GM21576 (cell line): ENCODE results near the gene NDUFA13.

Experiments used
- ATAC-seq: cut with Tn5 transposase; IDR thresholded peaks from one replicate; pipeline ENCODE4 v1.9.1; 2021; ENCODE audit warnings: mild to moderate bottlenecking, moderate library complexity; ENCODE audit not compliant: unreplicated experiment

NDUFA13 gene

GRCh38 chr19:19544954-19545591 is 29.0 kb downstream of the NDUFA13 start:
- no peak for ATAC-seq

- ATAC-seq: no peak
These were observed 29.7 kb downstream of the NDUFA13 start for GRCh38 chr19:19545707-19546106.

GRCh38 chr19:19546751-19547162 is 30.7 kb downstream of the NDUFA13 start:
- ATAC-seq: no peak

- no peak for ATAC-seq
These were observed 31.8 kb downstream of the NDUFA13 start for GRCh38 chr19:19547674-19548336.

GRCh38 chr19:19548915-19549759 is 33.1 kb downstream of the NDUFA13 start:
- no peak for ATAC-seq

- no peak for ATAC-seq
These were observed 33.9 kb downstream of the NDUFA13 start for GRCh38 chr19:19549804-19550464.

- no peak for ATAC-seq
These were observed 34.5 kb downstream of the NDUFA13 start for GRCh38 chr19:19550485-19550929.

- no peak for ATAC-seq
These were observed 35.2 kb downstream of the NDUFA13 start for GRCh38 chr19:19550972-19551852.

- no peak for ATAC-seq
These were observed 35.8 kb downstream of the NDUFA13 start for GRCh38 chr19:19551853-19552192.

GRCh38 chr19:19552798-19553197 is 36.8 kb downstream of the NDUFA13 start:
- ATAC-seq: no peak

GRCh38 chr19:19553670-19554069 is 37.6 kb downstream of the NDUFA13 start:
- no peak for ATAC-seq

- ATAC-seq: no peak
These were observed 38.3 kb downstream of the NDUFA13 start for GRCh38 chr19:19554074-19555023.

GRCh38 chr19:19558055-19558454 is 42.0 kb downstream of the NDUFA13 start:
- ATAC-seq: no peak

GRCh38 chr19:19558636-19559035 is 42.6 kb downstream of the NDUFA13 start:
- ATAC-seq: no peak

GRCh38 chr19:19559931-19560330 is 43.9 kb downstream of the NDUFA13 start:
- ATAC-seq: no peak

GRCh38 chr19:19561946-19562664 is 46.1 kb downstream of the NDUFA13 start:
- no peak for ATAC-seq

- no peak for ATAC-seq
These were observed 46.8 kb downstream of the NDUFA13 start for GRCh38 chr19:19562665-19563347.

- ATAC-seq: no peak
These were observed 47.4 kb downstream of the NDUFA13 start for GRCh38 chr19:19563348-19563848.
